ENCODE results near the gene FOXO3. TPM values are rescaled to one million over a fixed set of nuclear protein-coding genes. Genes with fewer than 3 reads are reported as not detected.

Gene FOXO3
- total and polyA plus RNA-seq, 2 of the 8 experiments (the other 6 are each of a cell fraction or from before 2014, with no cell fraction given): 13.1 to 19.3 TPM

GRCh38 chr6:108549741-108550140 is 11.0 kb upstream of the FOXO3 start:
- Histone ChIP-seq H4K91ac (replicated peaks; ENCODE audit: insufficient read length, low read length) (no peak overlapping the region), H3K4me1 (replicated peaks in 1 of 4; ENCODE audit: control insufficient read depth in 3 of 4, insufficient read depth in 4 of 4, low read length in 3 of 4) (peaks cover 0 to 2% (median under 1%) of the 10 kb centered on the region in 4 experiments; a peak in 2 of 7 replicates), H2AK5ac (ENCODE audit: low read depth, low read length) (no peak overlapping the region), H3K79me1 (ENCODE audit: low read depth, low read length) (no peaks in the 10 kb centered on the region), H2BK120ac (replicated peaks; ENCODE audit: low read depth, low read length) (no peak overlapping the region), H2BK20ac (ENCODE audit: low read length) (no peak overlapping the region), H3K9ac (replicated peaks in 1 of 4; ENCODE audit: extremely low read depth in 1 of 4, low read depth in 3 of 4, low read length in 3 of 4) (no peak overlapping the region), H3K36me3 (ENCODE audit: control insufficient read depth in 2 of 4, insufficient read depth in 4 of 4, low read length in 3 of 4) (no peaks in the 10 kb centered on the region), H2BK5ac (ENCODE audit: low read depth, low read length) (no peak overlapping the region), H3K79me2 (ENCODE audit: control insufficient read depth in 1 of 2, insufficient read depth in 2 of 2, low read length in 2 of 2) (no peaks in the 10 kb centered on the region), H3K4ac (replicated peaks; ENCODE audit: insufficient read length, low read depth, low read length) (no peak overlapping the region), H3K23ac (ENCODE audit: insufficient read length) (no peak overlapping the region), H3K27me3 (replicated peaks in 1 of 4; ENCODE audit: control insufficient read depth in 3 of 4, extremely low read depth in 1 of 4, insufficient read depth in 3 of 4, low read length in 3 of 4) (no peaks in the 10 kb centered on the region), H3K56ac (replicated peaks; ENCODE audit: insufficient read length, low read depth, low read length) (no peak overlapping the region), H4K20me1 (replicated peaks in 1 of 2; ENCODE audit: control insufficient read depth in 1 of 2, insufficient read depth in 2 of 2, low read length in 2 of 2) (no peaks in the 10 kb centered on the region), H4K5ac (ENCODE audit: insufficient read length, low read depth, low read length) (no peak overlapping the region), H3K18ac (ENCODE audit: extremely low read depth, low read length) (no peak overlapping the region), H2AFZ (ENCODE audit: low read length) (no peak overlapping the region), H3K14ac (ENCODE audit: insufficient read length) (no peak overlapping the region), H2BK15ac (ENCODE audit: low read length) (no peak overlapping the region), H3K23me2 (ENCODE audit: low read depth, low read length) (no peaks in the 10 kb centered on the region), H3K27ac (ENCODE audit: low read depth, low read length) (no peak overlapping the region), H2BK12ac (ENCODE audit: low read depth, low read length) (no peak overlapping the region), H3K4me2 (ENCODE audit: insufficient read depth in 1 of 2, low read depth in 2 of 2, low read length in 2 of 2) (no peak overlapping the region), H3K9me3 (ENCODE audit: insufficient read depth in 2 of 2, low read depth in 1 of 2, low read length in 1 of 2) (no peaks in the 10 kb centered on the region), H3K4me3 (ENCODE audit: extremely low read depth in 1 of 4, insufficient read depth in 2 of 4, low read depth in 3 of 4, low read length in 4 of 4) (no peak overlapping the region), H4K8ac (ENCODE audit: extremely low read depth, insufficient read depth, low read length) (no peak overlapping the region)
- no peak for TF ChIP-seq SIX5 (IDR thresholded peaks at IDR 0.05; ENCODE audit: low read depth, low read length)
- no peak for TF ChIP-seq SP1 (IDR thresholded peaks at IDR 0.05; ENCODE audit: low read depth, low read length)
- TF ChIP-seq, protein P1, sequence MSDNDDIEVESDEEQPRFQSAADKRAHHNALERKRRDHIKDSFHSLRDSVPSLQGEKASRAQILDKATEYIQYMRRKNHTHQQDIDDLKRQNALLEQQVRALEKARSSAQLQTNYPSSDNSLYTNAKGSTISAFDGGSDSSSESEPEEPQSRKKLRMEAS (IDR thresholded peaks at IDR 0.05): no peak
- CTCF ChIA-PET (ENCODE audit: partially characterized antibody): interaction anchor here (0.5 to 1.2 kb wide), 4 partner anchors 14 to 522 kb away, joined by 3 read pairs; no protein-coding TSS in a partner anchor
- WGBS, 2 experiments (ENCODE audit: extremely low coverage in 1 of 2, insufficient coverage in 1 of 2, insufficient read length in 1 of 2, insufficient replicate concordance in 2 of 2, low coverage in 1 of 2, low lambda C conversion rate in 2 of 2, missing lambda C conversion rate in 1 of 2): 94% methylated on average over 3 of the region's 3 CpGs; no CpG with 5 or more reads in 1 of the 2 experiments
- FAIRE-seq (no peak), DNase-seq (ENCODE audit: low read depth in 1 of 2, low spot score in 2 of 2) (no peak)
- POLR2A ChIA-PET (ENCODE audit: partially characterized antibody): no interaction called here
